CD4-positive, alpha-beta T cell treated with Interleukin-6 for 4 hours (primary cell): Measurements from ENCODE around the gene NFYC.

Source experiments
- DNase-seq: peaks from one replicate; pipeline ENCODE4 v3.0.0-alpha.2; 2020; ENCODE audit warnings: mixed read lengths

The NFYC gene

GRCh38 chr1:40740039-40740996, 48.8 kb downstream of the NFYC start:
- no peak for DNase-seq

GRCh38 chr1:40740997-40741736, 49.7 kb downstream of the NFYC start:
- DNase-seq: no peak

GRCh38 chr1:40742363-40743061, 51.0 kb downstream of the NFYC start:
- no peak for DNase-seq

- no peak for DNase-seq
Observed at GRCh38 chr1:40743452-40743851, 51.9 kb downstream of the NFYC start.

- no peak for DNase-seq
Observed at GRCh38 chr1:40743860-40744259, 52.4 kb downstream of the NFYC start.

GRCh38 chr1:40745176-40745575, 53.7 kb downstream of the NFYC start:
- DNase-seq: no peak

- DNase-seq: no peak
Observed at GRCh38 chr1:40746344-40747090, 55.0 kb downstream of the NFYC start.

GRCh38 chr1:40748841-40749718, 57.6 kb downstream of the NFYC start:
- no peak for DNase-seq

- no peak for DNase-seq
Observed at GRCh38 chr1:40749817-40750216, 58.3 kb downstream of the NFYC start.

GRCh38 chr1:40750451-40750908, 59.0 kb downstream of the NFYC start:
- DNase-seq: no peak

GRCh38 chr1:40751802-40752201, 60.3 kb downstream of the NFYC start:
- DNase-seq: no peak

- DNase-seq: no peak
Observed at GRCh38 chr1:40753142-40753882, 61.8 kb downstream of the NFYC start.

GRCh38 chr1:40754201-40754600, 62.7 kb downstream of the NFYC start:
- no peak for DNase-seq

GRCh38 chr1:40755067-40755466, 63.6 kb downstream of the NFYC start:
- DNase-seq: no peak

- DNase-seq: no peak
Observed at GRCh38 chr1:40756523-40756922, 65.0 kb downstream of the NFYC start.

- no peak for DNase-seq
Observed at GRCh38 chr1:40757084-40757483, 65.6 kb downstream of the NFYC start.

- DNase-seq: no peak
Observed at GRCh38 chr1:40758004-40758403, 66.5 kb downstream of the NFYC start.

GRCh38 chr1:40758578-40759343, 67.3 kb downstream of the NFYC start:
- no peak for DNase-seq

- no peak for DNase-seq
Observed at GRCh38 chr1:40760984-40761383, 69.5 kb downstream of the NFYC start.
